HCT116 (cell line): ENCODE measurements around the gene BRAT1. TPM values are rescaled to one million over a fixed set of nuclear protein-coding genes. Genes with fewer than 3 reads are reported as not detected.

Experiments used
- ATAC-seq: fragments of 200-7000 bp; cut with Tn5 transposase; 2 replicates; pipeline ENCODE4 v1.9.1; 2020; ENCODE audit warnings: mild to moderate bottlenecking, moderate library complexity
- BruUV-seq: library from RNA; stranded (reverse); fragments of 400-500 nt; replicated peaks from 2 replicates; lab custom pipeline; 2021; lab: Mats Ljungman, UMichigan
- CTCF ChIA-PET: fragments of 300-600 bp; sonication (Branson Sonifier 250); formaldehyde crosslinking; loops from one replicate; lab custom pipeline; 2021; ENCODE audit warnings: antibody characterized with exemption; lab: Charles Lee
- POLR2A ChIA-PET: fragments of 300-600, 350-600 bp; sonication (Branson Sonifier 250); formaldehyde crosslinking; loops from one replicate; lab custom pipeline; 2021; ENCODE audit warnings: antibody characterized with exemption; lab: Charles Lee
- RAD21 ChIA-PET, 2 experiments: fragments of 300-600 bp; sonication (Branson Sonifier 250); formaldehyde crosslinking; loops; one replicate each; lab custom pipeline; 2023; ENCODE audit warnings: low total read pairs in 2 of 2; ENCODE audit not compliant: uncharacterized antibody in 2 of 2, unreplicated experiment in 2 of 2, low non-redundant PET in 1 of 2; lab: Charles Lee
- DNase-seq: peaks from one replicate; pipeline ENCODE4 v3.0.0-alpha.2; 2010; ENCODE audit warnings: low read depth, low spot score
- H2AFZ ChIP-seq: fragments of 200-600 bp; shearing (Covaris generic), sonication (generic); 2 replicates; pipeline ENCODE4 v1.6.1; 2017; ENCODE audit warnings: low read depth, mixed run types, mixed read lengths, antibody characterized with exemption, low read length; ENCODE audit not compliant: poor library complexity, severe bottlenecking
- H3K27ac ChIP-seq: 2 replicates; pipeline ENCODE4 v1.5.1; 2012; ENCODE audit warnings: low read depth, low read length
- H3K27me3 ChIP-seq: fragments of 200-600 bp; sonication (generic); 2 replicates; pipeline ENCODE4 v1.6.1; 2016; ENCODE audit warnings: mixed run types, low read length, mixed read lengths; ENCODE audit not compliant: insufficient read depth
- H3K36me3 ChIP-seq, 2 experiments: fragments of 200-500 bp in 1 of 2; fragments of 200-600 bp in 1 of 2; sonication (Bioruptor generic) in 1 of 2; sonication (generic) in 1 of 2; 2 replicates each; pipeline versions ENCODE4 v1.5.1 to v1.6.1; 2014 to 2016; ENCODE audit warnings: low read length in 2 of 2, inconsistent platforms in 1 of 2, mixed read lengths in 1 of 2, mixed run types in 1 of 2; ENCODE audit not compliant: insufficient read depth in 2 of 2, control insufficient read depth in 1 of 2
- H3K4me1 ChIP-seq, 2 experiments: fragments of 200-600 bp in 1 of 2; sonication (generic) in 1 of 2; 2 replicates each; pipeline versions ENCODE4 v1.5.1 to v1.6.1; 2012 to 2017; ENCODE audit warnings: low read length in 2 of 2, inconsistent platforms in 1 of 2, mild to moderate bottlenecking in 1 of 2, mixed read lengths in 1 of 2, mixed run types in 1 of 2, moderate library complexity in 1 of 2; ENCODE audit not compliant: insufficient read depth in 2 of 2, control insufficient read depth in 1 of 2
- H3K4me2 ChIP-seq: fragments of 200-600 bp; sonication (generic); 2 replicates; pipeline ENCODE4 v1.6.1; 2017; ENCODE audit warnings: mixed run types, low read length, mixed read lengths
- H3K4me3 ChIP-seq, 2 experiments: fragments of 200-600 bp in 1 of 2; sonication (generic) in 1 of 2; replicated peaks in 1 of 2; 2 replicates each; pipeline ENCODE4 v1.5.1; 2011 to 2016; ENCODE audit warnings: low read length in 2 of 2, control low read depth in 1 of 2, low read depth in 1 of 2, mild to moderate bottlenecking in 1 of 2, mixed read lengths in 1 of 2, mixed run types in 1 of 2
- H3K79me2 ChIP-seq: fragments of 200-600 bp; sonication (generic); 2 replicates; pipeline ENCODE4 v1.6.1; 2017; ENCODE audit warnings: mild to moderate bottlenecking, mixed run types, low read length, moderate library complexity, mixed read lengths; ENCODE audit not compliant: insufficient read depth
- H3K9ac ChIP-seq: fragments of 200-600 bp; sonication (generic); 2 replicates; pipeline ENCODE4 v1.6.1; 2016; ENCODE audit warnings: low read length, mixed read lengths
- H3K9me2 ChIP-seq: fragments of 200-600 bp; sonication (generic), shearing (Covaris generic); 2 replicates; pipeline ENCODE4 v1.6.1; 2017; ENCODE audit warnings: mixed run types, mild to moderate bottlenecking, moderate library complexity; ENCODE audit not compliant: insufficient read depth
- H3K9me3 ChIP-seq, 2 experiments: fragments of 200-500 bp in 1 of 2; fragments of 200-600 bp in 1 of 2; sonication (Bioruptor generic) in 1 of 2; sonication (generic) in 1 of 2; 2 replicates each; pipeline ENCODE4 v1.6.1; 2014 to 2017; ENCODE audit warnings: low read length in 2 of 2, mixed read lengths in 2 of 2, inconsistent platforms in 1 of 2, low read depth in 1 of 2, mild to moderate bottlenecking in 1 of 2, mixed run types in 1 of 2, moderate library complexity in 1 of 2; ENCODE audit not compliant: control insufficient read depth in 1 of 2, insufficient read depth in 1 of 2
- H4K20me1 ChIP-seq: fragments of 200-600 bp; sonication (generic), shearing (Covaris generic); 2 replicates; pipeline ENCODE4 v1.6.1; 2017; ENCODE audit warnings: mixed run types, mild to moderate bottlenecking, moderate library complexity; ENCODE audit not compliant: insufficient read depth
- ATF3 ChIP-seq: IDR thresholded peaks from 2 replicates; pipeline ENCODE4 v1.6.1; 2012
- CTCF ChIP-seq, 3 experiments: fragments of 200-600 bp in 1 of 3; sonication (generic) in 1 of 3; IDR thresholded peaks in 2 of 3; conservative IDR thresholded peaks in 1 of 3; 2 replicates each; pipeline ENCODE4 v1.5.1; 2012 to 2017; ENCODE audit warnings: low read depth in 2 of 3, low read length in 2 of 3, antibody characterized with exemption in 1 of 3, borderline replicate concordance in 1 of 3, control low read depth in 1 of 3, mild to moderate bottlenecking in 1 of 3, mixed read lengths in 1 of 3, mixed run types in 1 of 3, moderate library complexity in 1 of 3; ENCODE audit not compliant: insufficient read depth in 1 of 3
- EGR1 ChIP-seq: IDR thresholded peaks from 2 replicates; pipeline ENCODE4 v1.6.1; 2012; ENCODE audit warnings: low read depth
- ELF1 ChIP-seq: IDR thresholded peaks from 2 replicates; pipeline ENCODE4 v1.6.1; 2012; ENCODE audit warnings: low read depth, borderline replicate concordance
- EZH2 ChIP-seq: fragments of 200-600 bp; sonication (generic); IDR thresholded peaks from 2 replicates; pipeline ENCODE4 v1.6.1; 2017; ENCODE audit warnings: antibody characterized with exemption, mixed run types
- FOSL1 ChIP-seq: IDR thresholded peaks from 2 replicates; pipeline ENCODE4 v1.6.1; 2012; ENCODE audit warnings: low read depth
- JUND ChIP-seq: IDR thresholded peaks from 2 replicates; pipeline ENCODE4 v1.6.1; 2012
- POLR2A ChIP-seq: IDR thresholded peaks from 2 replicates; pipeline ENCODE4 v1.7.0; 2011; ENCODE audit warnings: borderline replicate concordance; ENCODE audit not compliant: insufficient read depth, insufficient read length; ENCODE audit errors: extremely low read depth
- POLR2AphosphoS5 ChIP-seq: IDR thresholded peaks from 2 replicates; pipeline ENCODE4 v1.6.1; 2011; ENCODE audit warnings: mild to moderate bottlenecking, low read depth, low read length, moderate library complexity
- RAD21 ChIP-seq: IDR thresholded peaks from 2 replicates; pipeline ENCODE4 v1.6.1; 2012; ENCODE audit warnings: low read depth, mild to moderate bottlenecking
- SIN3A ChIP-seq: IDR thresholded peaks from 2 replicates; pipeline ENCODE4 v1.6.1; 2012; ENCODE audit warnings: low read depth
- SP1 ChIP-seq: IDR thresholded peaks from 2 replicates; pipeline ENCODE4 v1.6.1; 2012; ENCODE audit warnings: low read depth
- SRF ChIP-seq: IDR thresholded peaks from 2 replicates; pipeline ENCODE4 v1.6.1; 2012; ENCODE audit warnings: low read depth
- TCF7L2 ChIP-seq: IDR thresholded peaks from 2 replicates; pipeline ENCODE4 v1.7.0; 2011; ENCODE audit warnings: borderline replicate concordance, inconsistent platforms; ENCODE audit not compliant: insufficient read depth, insufficient read length; ENCODE audit errors: extremely low read depth
- YY1 ChIP-seq: IDR thresholded peaks from 2 replicates; pipeline ENCODE4 v1.6.1; 2011; ENCODE audit warnings: low read length, low read depth, moderate library complexity, mild to moderate bottlenecking; ENCODE audit not compliant: insufficient replicate concordance; ENCODE audit errors: extremely low read depth
- ZBTB33 ChIP-seq: IDR thresholded peaks from 2 replicates; pipeline ENCODE4 v1.6.1; 2011; ENCODE audit warnings: mild to moderate bottlenecking, low read length, moderate library complexity; ENCODE audit not compliant: insufficient replicate concordance; ENCODE audit errors: extremely low read depth
- ZFX ChIP-seq: fragments of 450-650 bp; IDR thresholded peaks from 2 replicates; pipeline ENCODE4 v1.6.1; 2017
- ZNF274 ChIP-seq: fragments of 200-500 bp; sonication (Bioruptor generic); IDR thresholded peaks from 2 replicates; pipeline ENCODE4 v1.6.1; 2014; ENCODE audit warnings: mild to moderate bottlenecking, low read depth, low read length, inconsistent platforms
- intact Hi-C: fragments of 100-400 bp; cut with micrococcal nuclease; formaldehyde crosslinking; loops from 2 replicates; pipeline ENCODE4 v1.10.0; 2022
- total RNA-seq: library from RNA; stranded (reverse); gene quantifications from one replicate; pipeline ENCODE4 v1.2.1, GENCODE V29; 2021; ENCODE audit not compliant: unreplicated experiment

BRAT1 gene
- total RNA-seq, 1 experiment from 2014 or later = 47.6 TPM

- H3K9me3 ChIP-seq = no peaks in the 10 kb centered on the region
- ChIA-PET CTCF (no interaction called here), RAD21 (no interaction called here), POLR2A (no interaction called here)
- TF ChIP-seq YY1 (no peak), RAD21 (no peak), POLR2A (no peak), ATF3 (no peak), JUND (no peak), ZFX (no peak), POLR2AphosphoS5 (no peak), TCF7L2 (no peak), SP1 (no peak)
- no peaks in the 10 kb centered on the region for H4K20me1 ChIP-seq
- no peaks in the 10 kb centered on the region for H3K27me3 ChIP-seq
- no peak overlapping the region for H3K4me3 ChIP-seq
- no peaks in the 10 kb centered on the region for H3K9me2 ChIP-seq
- intact Hi-C loops = no loop called here
- no peak for DNase-seq
- no peak overlapping the region for H3K9ac ChIP-seq
- no peak for ATAC-seq
- no peaks in the 10 kb centered on the region for H3K36me3 ChIP-seq
- peaks cover 20 to 46% of the 10 kb centered on the region in 2 experiments for H3K4me1 ChIP-seq
- H2AFZ ChIP-seq = no peak overlapping the region
- H3K27ac ChIP-seq = no peak overlapping the region; the same call in 1 of the 2 replicates
- H3K4me2 ChIP-seq = no peak overlapping the region
- BruUV-seq = no TSS peak
- H3K79me2 ChIP-seq = peaks cover 12% of the 10 kb centered on the region; the same call in 1 of the 2 replicates
These were observed 38.3 kb downstream of the BRAT1 start for GRCh38 chr7:2517026-2517425.

- peaks cover 12 to 38% of the 10 kb centered on the region in 2 experiments; a peak in 3 of 4 replicates for H3K4me1 ChIP-seq
- no peaks in the 10 kb centered on the region for H3K9me2 ChIP-seq
- H3K36me3 ChIP-seq = no peaks in the 10 kb centered on the region
- H3K4me2 ChIP-seq = no peak overlapping the region
- ChIA-PET RAD21 (no interaction called here), POLR2A (no interaction called here), CTCF (no interaction called here)
- intact Hi-C loops = no loop called here
- no peak overlapping the region for H2AFZ ChIP-seq
- no peaks in the 10 kb centered on the region for H3K9me3 ChIP-seq
- H3K9ac ChIP-seq = no peak overlapping the region
- DNase-seq (no peak), ATAC-seq (no peak)
- BruUV-seq = no TSS peak
- H4K20me1 ChIP-seq = no peaks in the 10 kb centered on the region
- no peak overlapping the region for H3K27ac ChIP-seq
- peaks cover 6% of the 10 kb centered on the region; the same call in 1 of the 2 replicates for H3K79me2 ChIP-seq
- H3K27me3 ChIP-seq = no peaks in the 10 kb centered on the region
- H3K4me3 ChIP-seq = no peak overlapping the region
- no peak for TF ChIP-seq ZBTB33
- TF ChIP-seq ATF3 = no peak
- no peak for TF ChIP-seq ELF1
- no peak for TF ChIP-seq FOSL1
- TF ChIP-seq SIN3A = no peak
- no peak for TF ChIP-seq EZH2
- no peak for TF ChIP-seq POLR2AphosphoS5
- TF ChIP-seq YY1 = no peak
- no peak for TF ChIP-seq SRF
- no peak for TF ChIP-seq ZNF274
- no peak for TF ChIP-seq JUND
- TF ChIP-seq CTCF (IDR thresholded peaks at IDR 0.05 in 2 of 3, conservative IDR thresholded peaks at IDR 0.05 in 1 of 3; ENCODE audit: borderline replicate concordance in 1 of 3, insufficient read depth in 1 of 3, low read depth in 2 of 3, low read length in 2 of 3) = no peak
- TF ChIP-seq EGR1 = no peak
These were observed 39.1 kb downstream of the BRAT1 start for GRCh38 chr7:2516194-2516555.
